H9 (cell line): ENCODE measurements around the gene SPTAN1. TPM values are rescaled to one million over a fixed set of nuclear protein-coding genes. Genes with fewer than 3 reads are reported as not detected.
"Not testable (repeated sequence)": the region's sequence is repeated elsewhere in the genome, so short reads cannot be mapped to it uniquely, and the experiment has no call there.

Experiments used
- DNase-seq: peaks from one replicate; pipeline ENCODE4 v3.0.0-alpha.2; 2017
- H2AFZ ChIP-seq: one replicate; pipeline ENCODE4 v1.6.1; 2013; ENCODE audit warnings: mild to moderate bottlenecking, low read length, control low read depth, moderate library complexity
- H2AK5ac ChIP-seq: 2 replicates; pipeline ENCODE4 v1.6.1; 2013; ENCODE audit warnings: low read length, control low read depth, mixed read lengths; ENCODE audit not compliant: insufficient read length
- H2BK120ac ChIP-seq: one replicate; pipeline ENCODE4 v1.6.1; 2013; ENCODE audit warnings: low read depth, mild to moderate bottlenecking, low read length, control low read depth, inconsistent platforms; ENCODE audit not compliant: poor library complexity, severe bottlenecking
- H2BK12ac ChIP-seq: 2 replicates; pipeline ENCODE4 v1.6.1; 2013; ENCODE audit warnings: low read length, control low read depth, mixed read lengths, low read depth; ENCODE audit not compliant: insufficient read length
- H2BK15ac ChIP-seq: 2 replicates; pipeline ENCODE4 v1.6.1; 2013; ENCODE audit warnings: low read depth, low read length, control low read depth
- H2BK20ac ChIP-seq: one replicate; pipeline ENCODE4 v1.6.1; 2013; ENCODE audit warnings: low read depth, mild to moderate bottlenecking, low read length, control low read depth, inconsistent platforms; ENCODE audit not compliant: poor library complexity, severe bottlenecking
- H2BK5ac ChIP-seq: 2 replicates; pipeline ENCODE4 v1.6.1; 2013; ENCODE audit warnings: low read length, control low read depth, mixed read lengths; ENCODE audit not compliant: insufficient read length
- H3K14ac ChIP-seq: 2 replicates; pipeline ENCODE4 v1.6.1; 2013; ENCODE audit warnings: low read length, control low read depth; ENCODE audit not compliant: insufficient read depth
- H3K18ac ChIP-seq: 2 replicates; pipeline ENCODE4 v1.6.1; 2013; ENCODE audit warnings: low read depth, mild to moderate bottlenecking, mixed read lengths, low read length, control low read depth; ENCODE audit not compliant: insufficient read length
- H3K23ac ChIP-seq: 2 replicates; pipeline ENCODE4 v1.6.1; 2013; ENCODE audit warnings: low read length, control low read depth, mixed read lengths, low read depth; ENCODE audit not compliant: insufficient read length
- H3K23me2 ChIP-seq: 2 replicates; pipeline ENCODE4 v1.6.1; 2013; ENCODE audit warnings: low read depth, mild to moderate bottlenecking, mixed read lengths, low read length, control low read depth; ENCODE audit not compliant: insufficient read length, poor library complexity, severe bottlenecking
- H3K27ac ChIP-seq: 2 replicates; pipeline ENCODE4 v1.5.1; 2013; ENCODE audit warnings: low read length, control low read depth, mixed read lengths, low read depth; ENCODE audit not compliant: insufficient read length
- H3K27me3 ChIP-seq: 2 replicates; pipeline ENCODE4 v1.6.1; 2013; ENCODE audit warnings: low read length, control low read depth, inconsistent platforms; ENCODE audit not compliant: insufficient read depth
- H3K4ac ChIP-seq: 2 replicates; pipeline ENCODE4 v1.6.1; 2013; ENCODE audit warnings: low read depth, mild to moderate bottlenecking, control low read depth, inconsistent platforms, low read length, moderate library complexity
- H3K4me1 ChIP-seq: 2 replicates; pipeline ENCODE4 v1.6.1; 2013; ENCODE audit warnings: low read length, control low read depth, inconsistent platforms; ENCODE audit not compliant: insufficient read depth
- H3K4me2 ChIP-seq: 2 replicates; pipeline ENCODE4 v1.6.1; 2013; ENCODE audit warnings: low read length, control low read depth, mixed read lengths; ENCODE audit not compliant: insufficient read length, insufficient read depth
- H3K56ac ChIP-seq: 2 replicates; pipeline ENCODE4 v1.6.1; 2013; ENCODE audit warnings: low read depth, mild to moderate bottlenecking, mixed read lengths, low read length, control low read depth; ENCODE audit not compliant: insufficient read length
- H3K79me1 ChIP-seq: 2 replicates; pipeline ENCODE4 v1.6.1; 2013; ENCODE audit warnings: low read depth, mild to moderate bottlenecking, moderate library complexity, low read length, control low read depth, inconsistent platforms; ENCODE audit not compliant: insufficient read depth, poor library complexity, severe bottlenecking
- H3K79me2 ChIP-seq: 2 replicates; pipeline ENCODE4 v1.6.1; 2013; ENCODE audit warnings: low read length, control low read depth, inconsistent platforms; ENCODE audit not compliant: insufficient read depth
- H3K9ac ChIP-seq: 2 replicates; pipeline ENCODE4 v1.6.1; 2013; ENCODE audit warnings: low read length, control low read depth, mixed read lengths; ENCODE audit not compliant: insufficient read length; ENCODE audit errors: extremely low read depth
- H3K9me3 ChIP-seq: one replicate; pipeline ENCODE4 v1.6.1; 2013; ENCODE audit warnings: low read depth, low read length, inconsistent platforms; ENCODE audit not compliant: control insufficient read depth
- H3T11ph ChIP-seq: one replicate; pipeline ENCODE4 v1.6.1; 2013; ENCODE audit warnings: mild to moderate bottlenecking, low read length, control low read depth, inconsistent platforms
- H4K20me1 ChIP-seq: one replicate; pipeline ENCODE4 v1.6.1; 2013; ENCODE audit not compliant: control insufficient read depth, insufficient read length, insufficient read depth
- H4K5ac ChIP-seq: 2 replicates; pipeline ENCODE4 v1.6.1; 2013; ENCODE audit warnings: low read depth, mild to moderate bottlenecking, mixed read lengths, low read length, control low read depth; ENCODE audit not compliant: insufficient read length
- H4K8ac ChIP-seq: replicated peaks from 2 replicates; pipeline ENCODE4 v1.6.1; 2013; ENCODE audit warnings: low read length, control low read depth, mixed read lengths, low read depth; ENCODE audit not compliant: insufficient read length
- H4K91ac ChIP-seq: 2 replicates; pipeline ENCODE4 v1.6.1; 2013; ENCODE audit warnings: low read depth, mild to moderate bottlenecking, moderate library complexity, mixed read lengths, low read length, control low read depth; ENCODE audit not compliant: insufficient read length
- H3K27ac Mint-ChIP-seq, 3 experiments: 2 replicates in 2 of 3; 3 replicates in 1 of 3; pipeline ENCODE4 v1.8.0; 2020 to 2021; ENCODE audit warnings: mixed read lengths in 3 of 3, mild to moderate bottlenecking in 1 of 3, moderate library complexity in 1 of 3
- H3K27me3 Mint-ChIP-seq: 2 replicates; pipeline ENCODE4 v1.8.0; 2021; ENCODE audit warnings: low read depth, mild to moderate bottlenecking, moderate library complexity, mixed read lengths
- H3K36me3 Mint-ChIP-seq, 3 experiments: 2 replicates in 2 of 3; 3 replicates in 1 of 3; pipeline ENCODE4 v1.8.0; 2020 to 2021; ENCODE audit warnings: low read depth in 3 of 3, mixed read lengths in 3 of 3; ENCODE audit not compliant: insufficient read depth in 1 of 3
- H3K4me1 Mint-ChIP-seq, 2 experiments: 2 replicates each; pipeline ENCODE4 v1.8.0; 2020; ENCODE audit warnings: mixed read lengths in 2 of 2
- H3K4me3 Mint-ChIP-seq, 2 experiments: 2 replicates in 1 of 2; 3 replicates in 1 of 2; pipeline ENCODE4 v1.8.0; 2020 to 2021; ENCODE audit warnings: mild to moderate bottlenecking in 2 of 2, mixed read lengths in 2 of 2, moderate library complexity in 1 of 2
- H3K9me3 Mint-ChIP-seq, 2 experiments: 2 replicates in 1 of 2; 3 replicates in 1 of 2; pipeline ENCODE4 v1.8.0; 2020; ENCODE audit warnings: mild to moderate bottlenecking in 2 of 2, mixed read lengths in 2 of 2, moderate library complexity in 1 of 2
- WGBS: extraction: QIAGEN DNeasy Blood & Tissue Kit; methylation state at CpG from one replicate; pipeline ENCODE4 v1.1.7; 2013; ENCODE audit warnings: missing lambda C conversion rate, low lambda C conversion rate, mixed read lengths; ENCODE audit not compliant: insufficient read length; ENCODE audit errors: extremely low coverage; 5-methylcytosine and 5-hydroxymethylcytosine counted together
- total RNA-seq: library from RNA; stranded (reverse); gene quantifications from 2 replicates; pipeline ENCODE4 v1.2.1, GENCODE V29; 2021
- TF ChIP-seq, protein P1 (sequence below): fragments of 200-600 bp; sonication (generic); conservative IDR thresholded peaks from 3 replicates; pipeline ENCODE4 v1.8.0; 2021; ENCODE audit warnings: antibody characterized with exemption, mild to moderate bottlenecking

Gene SPTAN1
- total RNA-seq, 1 experiment from 2014 or later = 213 TPM

DNA sequence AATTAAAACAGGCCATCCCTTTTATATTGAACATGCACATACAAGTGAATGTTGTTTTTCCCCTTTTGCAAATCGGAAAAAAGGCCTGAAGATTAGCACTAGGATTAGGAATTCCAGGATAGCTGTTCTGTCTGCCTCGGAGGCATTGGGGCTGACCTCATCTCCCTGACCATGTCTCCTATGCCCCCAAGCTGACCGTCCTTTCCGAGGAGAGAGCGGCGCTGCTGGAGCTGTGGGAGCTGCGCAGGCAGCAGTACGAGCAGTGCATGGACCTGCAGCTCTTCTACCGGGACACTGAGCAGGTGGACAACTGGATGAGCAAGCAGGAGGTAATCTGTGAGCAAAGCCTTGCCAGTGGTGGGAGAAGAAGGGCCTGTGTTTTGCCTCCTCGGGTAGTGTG lies 28.3 kb downstream of the SPTAN1 start:
- no peak overlapping the region for H2BK15ac ChIP-seq
- H3K9ac ChIP-seq = no peak overlapping the region
- no peak overlapping the region for H2BK5ac ChIP-seq
- WGBS = no CpG with 5 or more reads among the region's 10 CpGs
- H3K4me2 ChIP-seq = no peak overlapping the region
- no peak overlapping the region for H3K4ac ChIP-seq
- no peaks in the 10 kb centered on the region; a peak in 1 of 5 replicates for H3K9me3 Mint-ChIP-seq
- no peaks in the 10 kb centered on the region for H4K20me1 ChIP-seq
- H2AK5ac ChIP-seq = no peak overlapping the region
- H3K36me3 Mint-ChIP-seq = peaks cover 42 to 95% (median 95%) of the 10 kb centered on the region in 3 experiments
- no peak overlapping the region for H3K23ac ChIP-seq
- no peak for DNase-seq
- no peaks in the 10 kb centered on the region for H3K4me1 ChIP-seq
- H3K27me3 ChIP-seq = no peaks in the 10 kb centered on the region
- no peaks in the 10 kb centered on the region for H3K79me2 ChIP-seq
- no peaks in the 10 kb centered on the region for H3K23me2 ChIP-seq
- H4K91ac ChIP-seq = no peak overlapping the region
- no peak overlapping the region for H3T11ph ChIP-seq
- no peak overlapping the region for H2AFZ ChIP-seq
- no peak overlapping the region for H2BK120ac ChIP-seq
- H3K56ac ChIP-seq = no peak overlapping the region
- no peak overlapping the region for H2BK20ac ChIP-seq
- no peak overlapping the region for H3K18ac ChIP-seq
- H3K27ac Mint-ChIP-seq = no peak overlapping the region
- no peak overlapping the region for H3K14ac ChIP-seq
- no peak overlapping the region for H4K8ac ChIP-seq
- H2BK12ac ChIP-seq = no peak overlapping the region
- H3K4me3 Mint-ChIP-seq = no peak overlapping the region; a peak in 1 of 5 replicates
- no peaks in the 10 kb centered on the region for H3K4me1 Mint-ChIP-seq
- H3K9me3 ChIP-seq = no peaks in the 10 kb centered on the region
- no peaks in the 10 kb centered on the region for H3K79me1 ChIP-seq
- no peaks in the 10 kb centered on the region; the same call in 1 of the 2 replicates for H3K27me3 Mint-ChIP-seq
- H4K5ac ChIP-seq = no peak overlapping the region
- TF ChIP-seq, protein P1, sequence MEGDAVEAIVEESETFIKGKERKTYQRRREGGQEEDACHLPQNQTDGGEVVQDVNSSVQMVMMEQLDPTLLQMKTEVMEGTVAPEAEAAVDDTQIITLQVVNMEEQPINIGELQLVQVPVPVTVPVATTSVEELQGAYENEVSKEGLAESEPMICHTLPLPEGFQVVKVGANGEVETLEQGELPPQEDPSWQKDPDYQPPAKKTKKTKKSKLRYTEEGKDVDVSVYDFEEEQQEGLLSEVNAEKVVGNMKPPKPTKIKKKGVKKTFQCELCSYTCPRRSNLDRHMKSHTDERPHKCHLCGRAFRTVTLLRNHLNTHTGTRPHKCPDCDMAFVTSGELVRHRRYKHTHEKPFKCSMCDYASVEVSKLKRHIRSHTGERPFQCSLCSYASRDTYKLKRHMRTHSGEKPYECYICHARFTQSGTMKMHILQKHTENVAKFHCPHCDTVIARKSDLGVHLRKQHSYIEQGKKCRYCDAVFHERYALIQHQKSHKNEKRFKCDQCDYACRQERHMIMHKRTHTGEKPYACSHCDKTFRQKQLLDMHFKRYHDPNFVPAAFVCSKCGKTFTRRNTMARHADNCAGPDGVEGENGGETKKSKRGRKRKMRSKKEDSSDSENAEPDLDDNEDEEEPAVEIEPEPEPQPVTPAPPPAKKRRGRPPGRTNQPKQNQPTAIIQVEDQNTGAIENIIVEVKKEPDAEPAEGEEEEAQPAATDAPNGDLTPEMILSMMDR = no peak
- no peak overlapping the region for H3K27ac ChIP-seq

- H3K9me3 Mint-ChIP-seq, H3K4me1 ChIP-seq, H2BK15ac ChIP-seq, H2BK20ac ChIP-seq, H3K27me3 Mint-ChIP-seq, H3K4me1 Mint-ChIP-seq, H3K27ac ChIP-seq, H2AFZ ChIP-seq, H3K18ac ChIP-seq, DNase-seq, H3K79me1 ChIP-seq, H3K27ac Mint-ChIP-seq, H3K14ac ChIP-seq, H3T11ph ChIP-seq, H3K27me3 ChIP-seq, H3K4ac ChIP-seq, H3K9ac ChIP-seq, H4K20me1 ChIP-seq, H4K8ac ChIP-seq, H3K4me2 ChIP-seq, H4K5ac ChIP-seq, H3K79me2 ChIP-seq, H3K4me3 Mint-ChIP-seq, H2BK5ac ChIP-seq, H2BK120ac ChIP-seq, H2AK5ac ChIP-seq, H3K23me2 ChIP-seq, H4K91ac ChIP-seq, H3K9me3 ChIP-seq, H3K23ac ChIP-seq, H2BK12ac ChIP-seq, H3K56ac ChIP-seq: not testable (repeated sequence)
- H3K36me3 Mint-ChIP-seq = peaks cover 52 to 93% (median 93%) of the 10 kb centered on the region in 3 experiments
- WGBS = no CpG with 5 or more reads among the region's 8 CpGs
Measured at GRCh38 chr9:128585155-128585554, 32.8 kb downstream of the SPTAN1 start.
